ENCODE data around the gene KRTAP10-2.

DNA sequence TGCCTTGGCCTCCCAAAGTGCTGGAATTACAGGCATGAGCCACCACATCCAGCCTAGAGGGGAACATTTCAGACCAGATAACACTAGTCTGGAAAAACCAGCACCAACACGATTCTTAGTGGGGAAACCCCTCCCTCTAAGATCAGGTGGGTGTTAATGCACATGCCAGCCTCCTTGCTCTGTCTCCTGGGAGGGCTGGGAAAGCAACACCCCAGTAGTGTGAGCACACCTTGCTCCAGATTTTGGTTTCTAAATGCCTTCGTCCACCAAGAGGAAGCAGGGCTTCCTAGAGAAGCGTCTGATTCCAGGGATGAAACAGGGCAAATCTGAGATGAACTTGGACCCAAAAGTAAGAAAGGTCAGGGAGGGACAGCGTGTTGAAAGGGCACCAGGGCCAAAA, 20.0 kb upstream of the KRTAP10-2 start:
- TF ChIP-seq POLR2A (IDR thresholded peaks at IDR 0.05; ENCODE audit: low read depth, low read length) (no peak), SPI1 (IDR thresholded peaks at IDR 0.05; ENCODE audit: low read depth, low read length) (no peak), TAF1 (IDR thresholded peaks at IDR 0.05; ENCODE audit: low read depth, low read length) (no peak), POLR2AphosphoS5 (IDR thresholded peaks at IDR 0.05; ENCODE audit: low read depth, low read length) (no peak)

All from GM12891 (cell line).